K562 (cell line): ENCODE data around the gene PSMD11. TPM values are rescaled to one million over a fixed set of nuclear protein-coding genes. Genes with fewer than 3 reads are reported as not detected.

Source experiments
- ATAC-seq: fragments of 200-7000 bp; cut with Tn5 transposase; 3 replicates; pipeline ENCODE4 v1.9.1; 2020; ENCODE audit warnings: moderate library complexity
- BruUV-seq: library from RNA; stranded (reverse); fragments of 400-500 nt; replicated peaks from 2 replicates; lab custom pipeline; 2021; lab: Mats Ljungman, UMichigan
- CTCF ChIA-PET: fragments of 300-600 bp; formaldehyde crosslinking; extraction: SDS; loops from one replicate; lab custom pipeline; 2021; ENCODE audit warnings: low intra/inter-chr PET ratio; lab: Yijun Ruan, JAX
- POLR2A ChIA-PET: fragments of 300-600, 350-650 bp; sonication (Branson Sonifier 250); formaldehyde crosslinking; extraction: SDS; loops from one replicate; lab custom pipeline; 2021; ENCODE audit warnings: antibody characterized with exemption, inconsistent platforms; lab: Yijun Ruan, JAX
- DNase-seq, 4 experiments: peaks; one replicate each; pipeline versions ENCODE4 v3.0.0 to v3.0.0-alpha.2; 2011 to 2018; ENCODE audit warnings: low spot score in 3 of 4, mixed read lengths in 3 of 4; ENCODE audit errors: extremely low read depth in 1 of 4
- FAIRE-seq: peaks from 2 replicates; lab custom pipeline; 2011; peaks lifted over from hg19 to GRCh38; lab: Jason Lieb, UNC
- H2AFZ ChIP-seq: 2 replicates; pipeline ENCODE4 v1.6.0; 2011; ENCODE audit warnings: low read depth, low read length, control low read depth, inconsistent platforms
- H3K27ac ChIP-seq: fragments of 200-600 bp; 3 replicates; pipeline ENCODE4 v1.8.0; 2011; ENCODE audit warnings: low read depth, mild to moderate bottlenecking, control low read depth, inconsistent platforms, low read length, moderate library complexity, mixed read lengths; ENCODE audit errors: extremely low read depth
- H3K27me3 ChIP-seq, 2 experiments: fragments of 300-600 bp in 1 of 2; 2 replicates in 1 of 2; 3 replicates in 1 of 2; pipeline versions ENCODE4 v1.6.0 to v1.8.0; 2011; ENCODE audit warnings: inconsistent platforms in 2 of 2, low read length in 2 of 2, mild to moderate bottlenecking in 1 of 2, mixed read lengths in 1 of 2, moderate library complexity in 1 of 2; ENCODE audit not compliant: control insufficient read depth in 2 of 2, insufficient read depth in 2 of 2
- H3K36me3 ChIP-seq: fragments of 300-600 bp; 3 replicates; pipeline ENCODE4 v1.8.0; 2011; ENCODE audit warnings: mild to moderate bottlenecking, low read length, inconsistent platforms; ENCODE audit not compliant: control insufficient read depth, insufficient read depth
- H3K4me1 ChIP-seq, 2 experiments: fragments of 200-600 bp in 1 of 2; replicated peaks in 1 of 2; 2 replicates in 1 of 2; 3 replicates in 1 of 2; pipeline versions ENCODE4 v1.5.1 to v1.8.0; 2011; ENCODE audit warnings: inconsistent platforms in 2 of 2, low read length in 2 of 2, mild to moderate bottlenecking in 1 of 2, mixed read lengths in 1 of 2, moderate library complexity in 1 of 2; ENCODE audit not compliant: control insufficient read depth in 2 of 2, insufficient read depth in 2 of 2
- H3K4me2 ChIP-seq: 2 replicates; pipeline ENCODE4 v1.6.1; 2011; ENCODE audit warnings: low read length, control low read depth, inconsistent platforms, mixed read lengths; ENCODE audit not compliant: insufficient read depth
- H3K4me3 ChIP-seq: fragments of 200-600 bp; sonication (generic), shearing (Covaris generic); 2 replicates; pipeline ENCODE4 v1.5.1; 2016; ENCODE audit warnings: control low read depth, inconsistent platforms
- H3K79me2 ChIP-seq: fragments of 200-600 bp; 3 replicates; pipeline ENCODE4 v1.8.0; 2011; ENCODE audit warnings: low read length, inconsistent platforms; ENCODE audit not compliant: control insufficient read depth, insufficient read depth
- H3K9ac ChIP-seq, 2 experiments: 2 replicates each; pipeline versions ENCODE4 v1.6.0 to v1.6.1; 2011; ENCODE audit warnings: low read depth in 2 of 2, low read length in 2 of 2, control low read depth in 1 of 2, inconsistent platforms in 1 of 2, mild to moderate bottlenecking in 1 of 2, mixed read lengths in 1 of 2; ENCODE audit not compliant: insufficient read depth in 1 of 2
- H3K9me1 ChIP-seq: one replicate; pipeline ENCODE4 v1.6.0; 2011; ENCODE audit warnings: inconsistent platforms, mild to moderate bottlenecking, low read length, moderate library complexity; ENCODE audit not compliant: control insufficient read depth, insufficient read depth
- H3K9me3 ChIP-seq: replicated peaks from 2 replicates; pipeline ENCODE4 v1.5.1; 2011; ENCODE audit warnings: low read depth, low read length, inconsistent platforms; ENCODE audit not compliant: control insufficient read depth, insufficient read depth
- H4K20me1 ChIP-seq: replicated peaks from 2 replicates; pipeline ENCODE4 v1.6.1; 2011; ENCODE audit warnings: low read length, inconsistent platforms, mixed read lengths; ENCODE audit not compliant: control insufficient read depth, insufficient read depth
- FOXJ3 ChIP-seq: sonication (generic); formaldehyde crosslinking; IDR thresholded peaks from 2 replicates; pipeline ENCODE4 v1.4.0; 2020; ENCODE audit warnings: mild to moderate bottlenecking, missing genetic modification reagents
- MCM2 ChIP-seq: fragments of 450-650 bp; IDR thresholded peaks from 2 replicates; pipeline ENCODE4 v1.6.1; 2017; ENCODE audit warnings: low read depth, mild to moderate bottlenecking
- NFIX ChIP-seq: fragments of 250-450 bp; sonication (Bioruptor Pico); IDR thresholded peaks from 2 replicates; pipeline ENCODE4 v1.4.0; 2020; ENCODE audit warnings: low read depth, mild to moderate bottlenecking, moderate library complexity
- POLR2H ChIP-seq: IDR thresholded peaks from 2 replicates; pipeline ENCODE4 v1.6.1; 2016; ENCODE audit warnings: missing genetic modification characterization, low read depth, mild to moderate bottlenecking, control low read depth, missing compliant biosample characterization, moderate library complexity
- RBBP5 ChIP-seq: fragments of 200-600 bp; sonication (generic); IDR thresholded peaks from 2 replicates; pipeline ENCODE4 v1.6.1; 2012; ENCODE audit warnings: borderline replicate concordance, mild to moderate bottlenecking, low read length, control low read depth, inconsistent platforms; ENCODE audit not compliant: insufficient read depth, poor library complexity, severe bottlenecking
- REST ChIP-seq, 2 experiments: fragments of 450-650 bp; formaldehyde crosslinking in 1 of 2; IDR thresholded peaks; 2 replicates each; pipeline versions ENCODE4 v1.4.0 to v1.6.1; 2014 to 2020; ENCODE audit warnings: mild to moderate bottlenecking in 2 of 2, borderline replicate concordance in 1 of 2, low read depth in 1 of 2
- XRCC3 ChIP-seq: fragments of 450-650 bp; IDR thresholded peaks from 2 replicates; pipeline ENCODE4 v1.6.1; 2017; ENCODE audit warnings: mild to moderate bottlenecking, moderate library complexity
- ZNF551 ChIP-seq: fragments of 250-450 bp; sonication (Bioruptor Pico); IDR thresholded peaks from 2 replicates; pipeline ENCODE4 v1.5.0; 2021; ENCODE audit warnings: mild to moderate bottlenecking, moderate library complexity
- WGBS: fragments of 100-300 bp; shearing (Covaris generic); methylation state at CpG from one replicate; pipeline ENCODE4 v1.1.6; 2016; ENCODE audit warnings: low coverage, mixed read lengths; ENCODE audit not compliant: insufficient coverage; ENCODE audit errors: missing lambda C conversion rate; 5-methylcytosine and 5-hydroxymethylcytosine counted together
- in situ Hi-C: fragments of 300-500 bp; cut with MboI; formaldehyde crosslinking; loops from 4 replicates; pipeline ENCODE4 v1.15.0; 2018; ENCODE audit warnings: inconsistent platforms, mixed read lengths
- intact Hi-C: fragments of 100-400 bp; cut with micrococcal nuclease; formaldehyde crosslinking; loops from 2 replicates; pipeline ENCODE4 v1.14.2; 2022
- polyA plus RNA-seq, 8 experiments: library from polyadenylated mRNA; depleted of rRNA in 4 of 8; stranded (reverse) in 5 of 8; unstranded in 3 of 8; fragments of >200 nt; fragmentation: Nextera tagmentation in 2 of 8; fragmentation: Illumina TruSeq in 1 of 8; extraction: Ambion mirVana in 2 of 8; extraction: Trizol in 1 of 8; gene quantifications; 2 replicates each; pipeline versions ENCODE4 v1.2.1 to v1.2.3, GENCODE V29; 2011 to 2014; ENCODE audit warnings: inconsistent platforms in 1 of 8, missing spikeins in 1 of 8
- total RNA-seq, 7 experiments: library from RNA; depleted of rRNA in 6 of 7; stranded (reverse); fragments of >200 nt in 6 of 7; fragmentation: Illumina TruSeq in 2 of 7; extraction: Trizol in 2 of 7; gene quantifications; 2 replicates each; pipeline versions ENCODE4 v1.2.1 to v1.2.3, GENCODE V29; 2011 to 2021; ENCODE audit warnings: low replicate concordance in 1 of 7

PSMD11 gene
- total and polyA plus RNA-seq, 9 of the 15 experiments (the other 6 are each of a cell fraction or from before 2014, with no cell fraction given), result 104 to 378 (median 158) TPM

GRCh38 chr17:32446949-32447348 is 2.6 kb downstream of the PSMD11 start (continued):
- TF ChIP-seq XRCC3, result no peak

- 100% methylated on average over 5 of the region's 5 CpGs for WGBS
- CTCF ChIA-PET, result no interaction called here
- no peak for ATAC-seq
- DNase-seq, result no peak
- no peaks in the 10 kb centered on the region for H3K9me3 ChIP-seq
- H3K9me1 ChIP-seq, result no peaks in the 10 kb centered on the region
- FAIRE-seq, result no peak
- no peak overlapping the region for H3K9ac ChIP-seq
- peaks cover under 1 to 12% of the 10 kb centered on the region in 2 experiments; a peak in 3 of 5 replicates for H3K4me1 ChIP-seq
- no peak overlapping the region for H3K27ac ChIP-seq
- intact Hi-C loops, result loop anchor here (10.0 kb wide), 1 partner anchor 75 kb away; no protein-coding TSS in a partner anchor
- POLR2A ChIA-PET, result interaction anchor here (0.6 kb wide), 2 partner anchors 33 to 36 kb away, joined by 3 read pairs; no protein-coding TSS in a partner anchor
- BruUV-seq, result no TSS peak
- no peaks in the 10 kb centered on the region for H3K27me3 ChIP-seq
- in situ Hi-C loops, result no loop called here
- TF ChIP-seq FOXJ3 (no peak), RBBP5 (no peak), POLR2H (tag) (no peak), MCM2 (no peak), REST (IDR thresholded peaks at IDR 0.05; ENCODE audit: borderline replicate concordance) (no peak), REST (CRISPR knock-in tag; IDR thresholded peaks at IDR 0.05; ENCODE audit: low read depth) (no peak), ZNF551 (no peak), NFIX (no peak)
- H3K79me2 ChIP-seq, result peaks cover 96% of the 10 kb centered on the region
- H3K4me2 ChIP-seq, result no peak overlapping the region
- H3K4me3 ChIP-seq, result no peak overlapping the region
- peaks cover 6% of the 10 kb centered on the region; the same call in 1 of the 2 replicates for H4K20me1 ChIP-seq
- no peak overlapping the region for H2AFZ ChIP-seq
- peaks cover 97% of the 10 kb centered on the region for H3K36me3 ChIP-seq
Observed at GRCh38 chr17:32449963-32450362, 5.7 kb downstream of the PSMD11 start.
